GM18499 (cell line): ENCODE data around the gene HTRA3.

Source experiments
- ATAC-seq: cut with Tn5 transposase; IDR thresholded peaks from one replicate; pipeline ENCODE4 v1.9.1; 2021; ENCODE audit warnings: moderate number of reproducible peaks; ENCODE audit not compliant: insufficient read depth, unreplicated experiment

The HTRA3 gene

GRCh38 chr4:8351931-8352367 lies 82.4 kb downstream of the HTRA3 start:
- ATAC-seq, result no peak

- no peak for ATAC-seq
Measured at GRCh38 chr4:8352368-8353157, 83.0 kb downstream of the HTRA3 start.

- no peak for ATAC-seq
Measured at GRCh38 chr4:8353158-8353669, 83.7 kb downstream of the HTRA3 start.

GRCh38 chr4:8353912-8354453 lies 84.4 kb downstream of the HTRA3 start:
- no peak for ATAC-seq

- no peak for ATAC-seq
Measured at GRCh38 chr4:8355306-8355705, 85.8 kb downstream of the HTRA3 start.

GRCh38 chr4:8355864-8356565 lies 86.5 kb downstream of the HTRA3 start:
- no peak for ATAC-seq
